Liver (tissue), 9 donors: Measurements from ENCODE around the gene LHPP. TPM values are rescaled to one million over a fixed set of nuclear protein-coding genes. Genes with fewer than 3 reads are reported as not detected.

Experiments used
- DNase-seq: peaks from one replicate; pipeline ENCODE4 v3.0.0-alpha.2; 2017; ENCODE audit warnings: low spot score
- H3K27ac ChIP-seq, 2 donors: one replicate each; pipeline ENCODE4 v1.7.0; 2013; ENCODE audit warnings: inconsistent platforms in 2 of 2, low read length in 2 of 2, control low read depth in 1 of 2, low read depth in 1 of 2, mild to moderate bottlenecking in 1 of 2
- H3K27me3 ChIP-seq, 4 donors: one replicate each; pipeline versions ENCODE4 v1.6.1 to v1.7.0; 2013; ENCODE audit warnings: low read length in 3 of 4, inconsistent platforms in 1 of 4, mild to moderate bottlenecking in 1 of 4, moderate library complexity in 1 of 4; ENCODE audit not compliant: control insufficient read depth in 4 of 4, insufficient read depth in 4 of 4
- H3K36me3 ChIP-seq, 4 donors: one replicate each; pipeline versions ENCODE4 v1.6.1 to v1.7.0; 2013; ENCODE audit warnings: low read length in 3 of 4, mild to moderate bottlenecking in 3 of 4, low read depth in 1 of 4, moderate library complexity in 1 of 4; ENCODE audit not compliant: control insufficient read depth in 4 of 4, insufficient read depth in 3 of 4
- H3K4me1 ChIP-seq, 4 donors: one replicate each; pipeline versions ENCODE4 v1.6.1 to v1.7.0; 2013; ENCODE audit warnings: low read length in 3 of 4, mild to moderate bottlenecking in 3 of 4, moderate library complexity in 1 of 4; ENCODE audit not compliant: control insufficient read depth in 4 of 4, insufficient read depth in 4 of 4
- H3K4me3 ChIP-seq, 3 donors: one replicate each; pipeline versions ENCODE4 v1.6.1 to v1.7.0; 2013; ENCODE audit warnings: low read length in 3 of 3, control low read depth in 1 of 3, low read depth in 1 of 3, mild to moderate bottlenecking in 1 of 3
- H3K9ac ChIP-seq, 2 donors: one replicate each; pipeline ENCODE4 v1.7.0; 2013; ENCODE audit warnings: low read length in 2 of 2, mild to moderate bottlenecking in 2 of 2, moderate library complexity in 2 of 2, control low read depth in 1 of 2, low read depth in 1 of 2
- H3K9me3 ChIP-seq, 4 donors: one replicate each; pipeline versions ENCODE4 v1.6.1 to v1.7.0; 2013; ENCODE audit warnings: low read length in 3 of 4; ENCODE audit not compliant: control insufficient read depth in 4 of 4
- ATF3 ChIP-seq: IDR thresholded peaks from 2 replicates; pipeline ENCODE4 v1.6.1; 2016; ENCODE audit warnings: antibody characterized with exemption
- EGR1 ChIP-seq, 2 donors: IDR thresholded peaks; 2 replicates each; pipeline ENCODE4 v1.6.1; 2016 to 2018; ENCODE audit warnings: antibody characterized with exemption in 2 of 2, low read depth in 2 of 2
- FOXA1 ChIP-seq: IDR thresholded peaks from 2 replicates; pipeline ENCODE4 v1.6.1; 2016; ENCODE audit warnings: antibody characterized with exemption
- FOXA2 ChIP-seq: IDR thresholded peaks from 2 replicates; pipeline ENCODE4 v1.6.1; 2016; ENCODE audit warnings: antibody characterized with exemption
- GABPA ChIP-seq, 2 donors: IDR thresholded peaks in 1 of 2; conservative IDR thresholded peaks in 1 of 2; 2 replicates each; pipeline ENCODE4 v1.6.1; 2016; ENCODE audit warnings: antibody characterized with exemption in 2 of 2, mild to moderate bottlenecking in 1 of 2, moderate library complexity in 1 of 2
- HNF4A ChIP-seq, 2 donors: conservative IDR thresholded peaks; 2 replicates each; pipeline ENCODE4 v1.6.1; 2016; ENCODE audit warnings: antibody characterized with exemption in 2 of 2, mild to moderate bottlenecking in 2 of 2
- MAX ChIP-seq: IDR thresholded peaks from 2 replicates; pipeline ENCODE4 v1.6.1; 2016; ENCODE audit warnings: antibody characterized with exemption
- NR2F2 ChIP-seq: IDR thresholded peaks from 2 replicates; pipeline ENCODE4 v1.6.1; 2016; ENCODE audit warnings: antibody characterized with exemption
- RAD21 ChIP-seq, 2 donors: IDR thresholded peaks; 2 replicates each; pipeline ENCODE4 v1.6.1; 2016; ENCODE audit warnings: antibody characterized with exemption in 2 of 2, mild to moderate bottlenecking in 2 of 2
- SP1 ChIP-seq: IDR thresholded peaks from 2 replicates; pipeline ENCODE4 v1.6.1; 2018; ENCODE audit warnings: antibody characterized with exemption, mild to moderate bottlenecking
- YY1 ChIP-seq: IDR thresholded peaks from 2 replicates; pipeline ENCODE4 v1.6.1; 2016; ENCODE audit warnings: antibody characterized with exemption, mild to moderate bottlenecking
- WGBS: extraction: QIAGEN DNeasy Blood & Tissue Kit; methylation state at CpG from one replicate; pipeline ENCODE4 v1.1.7; 2013; 5-methylcytosine and 5-hydroxymethylcytosine counted together
- polyA plus RNA-seq, 2 donors: library from polyadenylated mRNA; stranded (reverse) in 1 of 2; unstranded in 1 of 2; fragments of 200-250 nt in 1 of 2; fragments of >200 nt in 1 of 2; fragmentation: Nextera tagmentation in 1 of 2; extraction: Ambion mirVana in 1 of 2; gene quantifications; one replicate each; pipeline versions ENCODE4 v1.2.1 to v1.2.3, GENCODE V29; 2013 to 2015
- total RNA-seq, 2 donors: library from RNA; depleted of rRNA; stranded (reverse); fragments of >200 nt; gene quantifications; one replicate each; pipeline ENCODE4 v1.2.3, GENCODE V29; 2014
- TF ChIP-seq, protein P1 (sequence below): IDR thresholded peaks from 2 replicates; pipeline ENCODE4 v1.6.1; 2016; ENCODE audit warnings: antibody characterized with exemption, mild to moderate bottlenecking
- TF ChIP-seq, protein P2 (sequence below): IDR thresholded peaks from 2 replicates; pipeline ENCODE4 v1.6.1; 2016; ENCODE audit warnings: antibody characterized with exemption
- TF ChIP-seq, protein P3 (sequence below): fragments of 150-350 bp; IDR thresholded peaks from 2 replicates; pipeline ENCODE4 v1.5.1; 2017; ENCODE audit warnings: improper control_type of control experiment, low read depth, low read length; ENCODE audit not compliant: missing input control
- donor health status: healthy.
- donor health status: healthy.
- donor health status: healthy.
- donor health status: healthy.
- donor health status: healthy.

Gene LHPP
- total and polyA plus RNA-seq, 4 donors = 15.9 to 39.9 (median 26.2) TPM

DNA sequence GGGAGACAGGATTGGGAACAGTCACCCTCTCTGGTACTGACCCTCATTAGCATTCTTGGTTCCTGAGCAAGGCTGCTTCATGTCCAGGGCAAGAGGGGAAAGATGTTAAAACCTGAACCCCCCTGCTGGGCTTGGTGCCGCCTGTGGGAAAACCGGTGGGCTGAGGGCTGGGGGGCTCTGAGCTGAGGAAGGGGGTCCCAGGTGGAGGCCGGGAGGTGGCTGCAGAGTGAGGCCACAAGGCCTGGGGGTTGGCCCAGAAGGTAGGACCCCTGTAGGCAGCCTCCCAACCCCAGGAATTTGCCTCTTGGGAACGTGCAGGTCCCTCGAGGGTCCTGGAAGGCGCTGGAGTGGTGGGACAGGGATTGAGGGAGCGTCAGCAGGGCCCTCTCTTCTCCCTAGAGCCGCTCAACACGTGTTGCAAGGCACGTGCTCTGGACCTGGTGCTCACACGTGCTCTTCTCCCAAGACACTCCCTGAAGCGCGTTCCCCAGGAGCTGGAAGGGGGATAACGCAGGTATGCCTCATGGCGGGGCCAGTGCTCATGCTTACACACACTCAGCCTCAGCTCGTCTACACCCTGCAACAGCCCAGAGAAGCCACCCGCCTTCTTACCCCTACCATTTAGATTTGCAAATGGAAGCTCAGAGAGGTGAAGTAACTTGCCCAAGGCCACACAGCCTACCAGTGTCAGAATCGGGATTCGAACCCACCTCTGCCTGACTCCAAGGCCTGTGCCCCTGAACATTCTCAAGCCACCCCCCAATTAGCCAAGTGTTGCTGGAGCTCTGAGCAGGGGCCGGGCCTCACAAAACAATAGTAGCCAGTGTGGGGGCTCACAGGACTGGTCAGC is 64.4 kb downstream of the LHPP start:
- DNase-seq = no peak
- H3K4me1 ChIP-seq = peaks cover 0 to 12% (median 8%) of the 10 kb centered on the region in 4 donors
- H3K4me3 ChIP-seq = no peak overlapping the region
- H3K27me3 ChIP-seq = no peaks in the 10 kb centered on the region
- no peak overlapping the region for H3K9ac ChIP-seq
- TF ChIP-seq SP1 (no peak), MAX (no peak), ATF3 (no peak), EGR1 (IDR thresholded peaks at IDR 0.05; ENCODE audit: low read depth in 2 of 2) (no peak), FOXA1 (no peak), HNF4A (conservative IDR thresholded peaks at IDR 0.05) (no peak), FOXA2 (no peak), YY1 (no peak), RAD21 (IDR thresholded peaks at IDR 0.05) (no peak)
- TF ChIP-seq, protein P1, sequence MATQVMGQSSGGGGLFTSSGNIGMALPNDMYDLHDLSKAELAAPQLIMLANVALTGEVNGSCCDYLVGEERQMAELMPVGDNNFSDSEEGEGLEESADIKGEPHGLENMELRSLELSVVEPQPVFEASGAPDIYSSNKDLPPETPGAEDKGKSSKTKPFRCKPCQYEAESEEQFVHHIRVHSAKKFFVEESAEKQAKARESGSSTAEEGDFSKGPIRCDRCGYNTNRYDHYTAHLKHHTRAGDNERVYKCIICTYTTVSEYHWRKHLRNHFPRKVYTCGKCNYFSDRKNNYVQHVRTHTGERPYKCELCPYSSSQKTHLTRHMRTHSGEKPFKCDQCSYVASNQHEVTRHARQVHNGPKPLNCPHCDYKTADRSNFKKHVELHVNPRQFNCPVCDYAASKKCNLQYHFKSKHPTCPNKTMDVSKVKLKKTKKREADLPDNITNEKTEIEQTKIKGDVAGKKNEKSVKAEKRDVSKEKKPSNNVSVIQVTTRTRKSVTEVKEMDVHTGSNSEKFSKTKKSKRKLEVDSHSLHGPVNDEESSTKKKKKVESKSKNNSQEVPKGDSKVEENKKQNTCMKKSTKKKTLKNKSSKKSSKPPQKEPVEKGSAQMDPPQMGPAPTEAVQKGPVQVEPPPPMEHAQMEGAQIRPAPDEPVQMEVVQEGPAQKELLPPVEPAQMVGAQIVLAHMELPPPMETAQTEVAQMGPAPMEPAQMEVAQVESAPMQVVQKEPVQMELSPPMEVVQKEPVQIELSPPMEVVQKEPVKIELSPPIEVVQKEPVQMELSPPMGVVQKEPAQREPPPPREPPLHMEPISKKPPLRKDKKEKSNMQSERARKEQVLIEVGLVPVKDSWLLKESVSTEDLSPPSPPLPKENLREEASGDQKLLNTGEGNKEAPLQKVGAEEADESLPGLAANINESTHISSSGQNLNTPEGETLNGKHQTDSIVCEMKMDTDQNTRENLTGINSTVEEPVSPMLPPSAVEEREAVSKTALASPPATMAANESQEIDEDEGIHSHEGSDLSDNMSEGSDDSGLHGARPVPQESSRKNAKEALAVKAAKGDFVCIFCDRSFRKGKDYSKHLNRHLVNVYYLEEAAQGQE = no peak
- TF ChIP-seq, protein P2, sequence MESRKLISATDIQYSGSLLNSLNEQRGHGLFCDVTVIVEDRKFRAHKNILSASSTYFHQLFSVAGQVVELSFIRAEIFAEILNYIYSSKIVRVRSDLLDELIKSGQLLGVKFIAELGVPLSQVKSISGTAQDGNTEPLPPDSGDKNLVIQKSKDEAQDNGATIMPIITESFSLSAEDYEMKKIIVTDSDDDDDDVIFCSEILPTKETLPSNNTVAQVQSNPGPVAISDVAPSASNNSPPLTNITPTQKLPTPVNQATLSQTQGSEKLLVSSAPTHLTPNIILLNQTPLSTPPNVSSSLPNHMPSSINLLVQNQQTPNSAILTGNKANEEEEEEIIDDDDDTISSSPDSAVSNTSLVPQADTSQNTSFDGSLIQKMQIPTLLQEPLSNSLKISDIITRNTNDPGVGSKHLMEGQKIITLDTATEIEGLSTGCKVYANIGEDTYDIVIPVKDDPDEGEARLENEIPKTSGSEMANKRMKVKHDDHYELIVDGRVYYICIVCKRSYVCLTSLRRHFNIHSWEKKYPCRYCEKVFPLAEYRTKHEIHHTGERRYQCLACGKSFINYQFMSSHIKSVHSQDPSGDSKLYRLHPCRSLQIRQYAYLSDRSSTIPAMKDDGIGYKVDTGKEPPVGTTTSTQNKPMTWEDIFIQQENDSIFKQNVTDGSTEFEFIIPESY = no peak
- TF ChIP-seq, protein P3, sequence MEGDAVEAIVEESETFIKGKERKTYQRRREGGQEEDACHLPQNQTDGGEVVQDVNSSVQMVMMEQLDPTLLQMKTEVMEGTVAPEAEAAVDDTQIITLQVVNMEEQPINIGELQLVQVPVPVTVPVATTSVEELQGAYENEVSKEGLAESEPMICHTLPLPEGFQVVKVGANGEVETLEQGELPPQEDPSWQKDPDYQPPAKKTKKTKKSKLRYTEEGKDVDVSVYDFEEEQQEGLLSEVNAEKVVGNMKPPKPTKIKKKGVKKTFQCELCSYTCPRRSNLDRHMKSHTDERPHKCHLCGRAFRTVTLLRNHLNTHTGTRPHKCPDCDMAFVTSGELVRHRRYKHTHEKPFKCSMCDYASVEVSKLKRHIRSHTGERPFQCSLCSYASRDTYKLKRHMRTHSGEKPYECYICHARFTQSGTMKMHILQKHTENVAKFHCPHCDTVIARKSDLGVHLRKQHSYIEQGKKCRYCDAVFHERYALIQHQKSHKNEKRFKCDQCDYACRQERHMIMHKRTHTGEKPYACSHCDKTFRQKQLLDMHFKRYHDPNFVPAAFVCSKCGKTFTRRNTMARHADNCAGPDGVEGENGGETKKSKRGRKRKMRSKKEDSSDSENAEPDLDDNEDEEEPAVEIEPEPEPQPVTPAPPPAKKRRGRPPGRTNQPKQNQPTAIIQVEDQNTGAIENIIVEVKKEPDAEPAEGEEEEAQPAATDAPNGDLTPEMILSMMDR = no peak
- no peaks in the 10 kb centered on the region for H3K36me3 ChIP-seq
- no peaks in the 10 kb centered on the region for H3K9me3 ChIP-seq
- no peak overlapping the region for H3K27ac ChIP-seq
- WGBS = 95% methylated on average over 20 of the region's 20 CpGs

- WGBS = 82% methylated on average over 17 of the region's 17 CpGs
- H3K27ac ChIP-seq = no peak overlapping the region
- TF ChIP-seq GABPA (IDR thresholded peaks at IDR 0.05 in 1 of 2, conservative IDR thresholded peaks at IDR 0.05 in 1 of 2) = no peak
- TF ChIP-seq MAX = no peak
- TF ChIP-seq, protein P3 = no peak
- TF ChIP-seq ATF3 = no peak
- TF ChIP-seq NR2F2 = no peak
- no peak for TF ChIP-seq FOXA2
- TF ChIP-seq YY1 = no peak
- no peak for TF ChIP-seq SP1
- TF ChIP-seq FOXA1 = no peak
- TF ChIP-seq RAD21 (IDR thresholded peaks at IDR 0.05) = no peak
These were observed 65.1 kb downstream of the LHPP start for GRCh38 chr10:124526621-124527267.

More at GRCh38 chr10:124526621-124527267, 65.1 kb downstream of the LHPP start:
- Histone ChIP-seq H3K4me3 (no peak overlapping the region), H3K4me1 (peaks cover 0 to 8% (median 6%) of the 10 kb centered on the region in 4 donors), H3K9me3 (no peaks in the 10 kb centered on the region), H3K27me3 (no peaks in the 10 kb centered on the region), H3K36me3 (no peaks in the 10 kb centered on the region), H3K9ac (no peak overlapping the region)
- no peak for DNase-seq
